Activated naive CD4-positive, alpha-beta T cell treated with anti-CD3 and anti-CD28 coated beads for 36 hours (primary cell): ENCODE measurements around the gene NR3C1. TPM values are rescaled to one million over a fixed set of nuclear protein-coding genes. Genes with fewer than 3 reads are reported as not detected.

Experiments used
- CTCF ChIA-PET: fragments of 350-600 bp; sonication (Branson Sonifier 250); formaldehyde crosslinking; loops from one replicate; lab custom pipeline; 2021; ENCODE audit warnings: antibody characterized with exemption; lab: Charles Lee
- DNase-seq: peaks from one replicate; pipeline ENCODE4 v3.0.0-alpha.2; 2020
- H3K27ac Mint-ChIP-seq: one replicate; pipeline ENCODE4 v1.8.0; 2021; ENCODE audit warnings: mild to moderate bottlenecking, mixed read lengths
- H3K27me3 Mint-ChIP-seq: one replicate; pipeline ENCODE4 v1.8.0; 2021; ENCODE audit warnings: low read depth, mixed read lengths
- H3K36me3 Mint-ChIP-seq: one replicate; pipeline ENCODE4 v1.8.0; 2021; ENCODE audit warnings: low read depth, mixed read lengths
- H3K4me1 Mint-ChIP-seq: one replicate; pipeline ENCODE4 v1.8.0; 2021; ENCODE audit warnings: low read depth, mixed read lengths
- H3K4me3 Mint-ChIP-seq: one replicate; pipeline ENCODE4 v1.8.0; 2021; ENCODE audit warnings: mild to moderate bottlenecking, moderate library complexity, mixed read lengths
- H3K9me3 Mint-ChIP-seq: one replicate; pipeline ENCODE4 v1.8.0; 2021; ENCODE audit warnings: mixed read lengths
- intact Hi-C: fragments of 100-400 bp; cut with micrococcal nuclease; formaldehyde crosslinking; loops from one replicate; pipeline ENCODE4 v1.15.1; 2023
- total RNA-seq, 2 experiments: library from RNA; stranded (reverse); gene quantifications; one replicate each; pipeline ENCODE4 v1.2.3, GENCODE V29; 2021

The NR3C1 gene
- total RNA-seq, 2 experiments from 2014 or later: 41.8 to 42.9 TPM

GRCh38 chr5:143373076-143373475 is 30.4 kb downstream of the NR3C1 start:
- Mint-ChIP-seq H3K27ac (no peak overlapping the region), H3K27me3 (no peaks in the 10 kb centered on the region), H3K4me3 (no peak overlapping the region), H3K9me3 (no peaks in the 10 kb centered on the region), H3K4me1 (peaks cover 63% of the 10 kb centered on the region), H3K36me3 (peaks cover 17% of the 10 kb centered on the region)
- no peak for DNase-seq
- CTCF ChIA-PET: interaction anchor here (0.5 to 1.7 kb wide), 3 partner anchors 12 to 1718 kb away, joined by 3 to 4 read pairs (median 3); no protein-coding TSS in a partner anchor
- intact Hi-C loops: no loop called here

DNA sequence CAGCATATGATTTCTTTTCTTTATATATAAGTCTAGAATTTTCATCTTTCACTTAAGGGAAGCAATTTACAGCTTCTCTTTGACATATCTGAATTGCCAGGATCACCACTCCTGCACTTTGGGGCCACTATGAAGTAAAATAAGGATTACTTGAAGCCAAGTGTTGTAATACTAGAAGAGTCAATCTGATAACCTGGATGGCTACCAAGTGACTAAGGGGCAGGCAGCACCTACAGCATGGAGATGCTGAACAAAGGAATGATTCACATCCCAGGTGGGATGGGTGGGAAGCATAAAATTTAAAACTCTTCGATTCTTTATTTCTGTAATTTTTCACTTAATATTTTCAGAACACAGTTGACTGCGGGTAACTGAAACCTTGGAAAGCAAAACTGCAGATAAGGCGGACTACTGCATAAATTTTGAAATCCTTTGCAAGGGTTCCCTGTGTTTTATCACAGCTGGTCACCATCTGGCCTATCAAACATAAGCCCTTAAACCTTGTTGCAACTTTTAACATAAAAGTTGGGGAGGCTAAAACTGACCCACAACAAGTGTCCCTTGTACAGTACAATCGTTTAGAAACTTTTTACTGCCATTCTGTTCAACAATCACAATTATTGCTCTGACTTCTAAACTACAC is 31.2 kb downstream of the NR3C1 start:
- no peak for DNase-seq
- CTCF ChIA-PET: interaction anchor here (0.7 kb wide), 1 partner anchor 1719 kb away, joined by 3 read pairs; no protein-coding TSS in a partner anchor
- intact Hi-C loops: no loop called here
- no peak overlapping the region for H3K27ac Mint-ChIP-seq
- no peaks in the 10 kb centered on the region for H3K9me3 Mint-ChIP-seq
- no peaks in the 10 kb centered on the region for H3K27me3 Mint-ChIP-seq
- peaks cover 18% of the 10 kb centered on the region for H3K36me3 Mint-ChIP-seq
- no peak overlapping the region for H3K4me3 Mint-ChIP-seq
- H3K4me1 Mint-ChIP-seq: peaks cover 61% of the 10 kb centered on the region

DNA sequence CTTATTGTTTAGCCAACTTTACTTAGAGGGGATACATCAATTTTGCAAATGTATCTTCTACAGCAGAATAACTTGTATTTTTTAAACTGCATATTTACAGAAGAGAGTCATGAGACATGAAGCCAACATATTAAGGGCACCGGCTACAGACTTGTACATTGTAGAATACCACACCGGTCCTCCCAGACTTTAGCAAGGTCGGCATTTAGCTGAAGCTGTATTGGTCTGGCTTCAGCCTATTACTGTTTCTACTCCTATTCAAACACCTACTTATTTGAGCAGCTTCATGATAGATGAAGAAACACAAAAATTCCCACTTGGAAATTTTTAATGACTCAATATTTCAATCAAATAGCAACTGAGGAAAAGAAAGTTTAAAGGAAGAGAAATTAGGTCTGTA is 33.0 kb downstream of the NR3C1 start:
- Mint-ChIP-seq H3K4me1 (peaks cover 56% of the 10 kb centered on the region), H3K27me3 (no peaks in the 10 kb centered on the region), H3K9me3 (no peaks in the 10 kb centered on the region), H3K36me3 (peaks cover 29% of the 10 kb centered on the region), H3K27ac (no peak overlapping the region), H3K4me3 (no peak overlapping the region)
- no peak for DNase-seq
- CTCF ChIA-PET: no interaction called here
- intact Hi-C loops: no loop called here

DNA sequence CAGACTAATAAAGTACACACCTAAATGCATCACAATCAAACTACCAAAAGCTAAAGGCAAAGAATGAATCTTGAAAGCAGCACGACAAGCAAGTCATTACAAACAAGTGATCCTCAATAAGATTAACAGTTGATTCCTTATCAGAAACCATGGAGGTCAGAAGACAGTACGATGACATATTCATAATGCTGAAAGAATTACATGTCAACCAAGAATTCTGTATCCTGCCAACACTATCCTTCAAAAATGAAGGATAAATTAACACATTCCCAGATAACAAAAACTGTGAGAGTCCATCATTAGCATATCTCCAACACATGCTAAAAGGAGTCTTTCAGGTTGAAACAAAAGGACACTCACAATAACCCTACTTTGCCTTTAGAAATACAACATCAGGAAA is 39.4 kb downstream of the NR3C1 start:
- intact Hi-C loops: no loop called here
- Mint-ChIP-seq H3K27ac (no peak overlapping the region), H3K4me1 (peaks cover 59% of the 10 kb centered on the region), H3K36me3 (peaks cover 32% of the 10 kb centered on the region), H3K9me3 (peaks cover 11% of the 10 kb centered on the region), H3K27me3 (no peaks in the 10 kb centered on the region), H3K4me3 (no peak overlapping the region)
- DNase-seq: no peak
- CTCF ChIA-PET: interaction anchor here (0.6 to 1.0 kb wide), 5 partner anchors 16 to 818 kb away, joined by 3 to 4 read pairs (median 3); partner anchors contain the start of gene NR3C1

DNA sequence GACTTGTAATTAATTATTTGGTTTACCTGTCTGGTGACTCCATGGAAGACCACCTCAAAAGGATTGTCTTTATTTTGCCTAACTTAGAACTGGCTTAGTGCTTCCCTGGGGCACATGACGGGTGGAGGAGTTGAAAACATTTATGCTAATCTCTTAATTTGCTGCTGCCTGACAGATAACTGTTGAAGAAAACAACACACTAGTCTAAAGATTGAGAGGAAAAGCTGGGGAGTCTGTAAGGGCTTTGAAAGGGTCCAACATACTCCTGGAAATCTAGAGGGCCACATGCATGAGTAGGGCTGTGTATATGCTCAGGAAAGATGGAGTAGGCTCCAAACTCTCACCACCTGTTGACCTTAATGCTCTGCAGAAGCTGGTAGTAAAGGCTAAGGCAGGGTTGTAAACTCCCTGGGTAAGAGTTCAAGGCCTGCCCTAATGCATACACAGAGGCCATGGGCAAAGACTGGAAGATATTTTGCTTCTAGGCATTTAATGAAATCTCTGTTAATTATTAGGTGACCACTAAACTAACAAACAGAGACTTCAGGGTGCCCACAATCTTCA is 40.7 kb downstream of the NR3C1 start:
- Mint-ChIP-seq H3K4me3 (no peak overlapping the region), H3K36me3 (peaks cover 26% of the 10 kb centered on the region), H3K27ac (peak overlapping the region; percentile 12), H3K4me1 (peaks cover 60% of the 10 kb centered on the region), H3K27me3 (no peaks in the 10 kb centered on the region), H3K9me3 (peaks cover 11% of the 10 kb centered on the region)
- CTCF ChIA-PET: interaction anchor here (1.0 kb wide), 1 partner anchor 41 kb away, joined by 3 read pairs; the partner anchor contains the start of gene NR3C1
- no peak for DNase-seq
- intact Hi-C loops: no loop called here

- no peak for DNase-seq
- intact Hi-C loops: no loop called here
- Mint-ChIP-seq H3K4me3 (no peak overlapping the region), H3K4me1 (peaks cover 66% of the 10 kb centered on the region), H3K36me3 (peaks cover 20% of the 10 kb centered on the region), H3K27ac (no peak overlapping the region), H3K9me3 (peaks cover 11% of the 10 kb centered on the region), H3K27me3 (no peaks in the 10 kb centered on the region)
- CTCF ChIA-PET: interaction anchor here (0.6 to 1.6 kb wide), 4 partner anchors 12 to 352 kb away, joined by 3 to 6 read pairs (median 4); no protein-coding TSS in a partner anchor
Observed at GRCh38 chr5:143361438-143361837, 42.0 kb downstream of the NR3C1 start.

GRCh38 chr5:143360755-143361154 is 42.7 kb downstream of the NR3C1 start:
- Mint-ChIP-seq H3K4me1 (peaks cover 67% of the 10 kb centered on the region), H3K27ac (no peak overlapping the region), H3K27me3 (no peaks in the 10 kb centered on the region), H3K9me3 (peaks cover 11% of the 10 kb centered on the region), H3K4me3 (no peak overlapping the region), H3K36me3 (peaks cover 16% of the 10 kb centered on the region)
- no peak for DNase-seq
- intact Hi-C loops: no loop called here
- CTCF ChIA-PET: interaction anchor here (1.3 to 1.6 kb wide), 2 partner anchors 13 to 16 kb away, joined by 4 to 5 read pairs; no protein-coding TSS in a partner anchor

DNA sequence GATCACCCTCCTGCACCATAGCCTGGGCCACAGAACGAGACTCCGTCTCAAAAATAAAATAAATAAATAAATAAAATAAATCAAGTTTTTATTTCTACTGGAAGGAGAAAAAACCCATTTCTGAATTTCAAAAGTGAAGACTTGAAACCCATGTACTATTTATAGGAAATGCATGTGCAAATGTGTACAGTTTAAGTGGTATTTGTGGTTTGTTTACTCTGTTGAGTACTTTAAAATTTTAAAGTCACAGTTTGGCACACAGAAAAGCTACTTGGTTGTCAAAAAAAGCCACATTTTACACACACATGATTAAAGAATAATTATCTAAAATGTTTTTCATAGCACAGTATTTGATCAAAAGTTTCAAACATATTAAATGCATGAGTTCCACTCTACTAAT is 43.6 kb downstream of the NR3C1 start:
- H3K4me3 Mint-ChIP-seq: no peak overlapping the region
- intact Hi-C loops: loop anchor here (10.0 kb wide), 1 partner anchor 535 kb away; no protein-coding TSS in a partner anchor

GRCh38 chr5:143356855-143357583 is 46.5 kb downstream of the NR3C1 start:
- CTCF ChIA-PET: interaction anchor here (0.7 kb wide), 1 partner anchor 609 kb away, joined by 3 read pairs; no protein-coding TSS in a partner anchor
- intact Hi-C loops: loop anchor here (10.0 kb wide), 1 partner anchor 532 kb away; no protein-coding TSS in a partner anchor
- no peak for DNase-seq
- Mint-ChIP-seq H3K4me1 (peaks cover 78% of the 10 kb centered on the region), H3K9me3 (no peaks in the 10 kb centered on the region), H3K4me3 (no peak overlapping the region), H3K27ac (no peak overlapping the region), H3K27me3 (no peaks in the 10 kb centered on the region), H3K36me3 (no peaks in the 10 kb centered on the region)

More for the DNA sequence above, 43.6 kb downstream of the NR3C1 start:
- Mint-ChIP-seq H3K27ac (no peak overlapping the region), H3K9me3 (peaks cover 9% of the 10 kb centered on the region), H3K4me1 (peaks cover 71% of the 10 kb centered on the region), H3K36me3 (peaks cover 11% of the 10 kb centered on the region), H3K27me3 (no peaks in the 10 kb centered on the region)
- DNase-seq: no peak
- CTCF ChIA-PET: interaction anchor here (0.6 kb wide), 1 partner anchor 277 kb away, joined by 3 read pairs; no protein-coding TSS in a partner anchor

DNA sequence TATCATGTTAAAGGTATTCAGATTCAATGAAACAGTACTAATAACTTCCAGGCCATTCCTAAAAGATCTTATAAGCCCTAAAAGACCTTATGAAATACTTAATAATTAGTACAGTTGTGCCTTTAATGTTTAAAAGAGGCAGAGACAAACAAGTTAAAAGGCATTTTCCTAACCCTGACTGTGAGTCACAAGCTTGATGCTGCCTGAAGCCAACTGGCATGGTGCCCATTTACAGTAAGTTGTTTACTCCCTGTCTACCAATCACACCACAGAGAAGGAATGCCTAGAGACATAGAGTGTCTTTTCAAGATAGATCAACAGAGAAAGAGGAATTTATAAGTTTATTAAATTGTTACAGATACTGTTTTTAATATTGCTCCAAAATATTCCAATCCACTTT is 47.8 kb downstream of the NR3C1 start:
- H3K9me3 Mint-ChIP-seq: no peaks in the 10 kb centered on the region
- no peak overlapping the region for H3K27ac Mint-ChIP-seq
- intact Hi-C loops: loop anchor here (2.0 to 10.0 kb wide), 2 partner anchors 19 to 531 kb away; no protein-coding TSS in a partner anchor
- no peaks in the 10 kb centered on the region for H3K36me3 Mint-ChIP-seq
- peak; percentile 60 for DNase-seq
- H3K27me3 Mint-ChIP-seq: no peaks in the 10 kb centered on the region
- H3K4me3 Mint-ChIP-seq: no peak overlapping the region
- peaks cover 71% of the 10 kb centered on the region for H3K4me1 Mint-ChIP-seq
- CTCF ChIA-PET: no interaction called here

- Mint-ChIP-seq H3K27ac (peak overlapping the region; percentile 86), H3K4me1 (peaks cover 62% of the 10 kb centered on the region), H3K36me3 (no peaks in the 10 kb centered on the region), H3K4me3 (peak overlapping the region; percentile 80), H3K9me3 (no peaks in the 10 kb centered on the region), H3K27me3 (no peaks in the 10 kb centered on the region)
- no peak for DNase-seq
- CTCF ChIA-PET: interaction anchor here (0.7 to 1.3 kb wide), 5 partner anchors 8 to 49 kb away, joined by 3 to 5 read pairs (median 4); partner anchors contain the start of gene NR3C1
- intact Hi-C loops: loop anchor here (1.0 to 10.0 kb wide), 5 partner anchors 21 to 833 kb away; no protein-coding TSS in a partner anchor
Observed at GRCh38 chr5:143354025-143354424, 49.5 kb downstream of the NR3C1 start.

DNA sequence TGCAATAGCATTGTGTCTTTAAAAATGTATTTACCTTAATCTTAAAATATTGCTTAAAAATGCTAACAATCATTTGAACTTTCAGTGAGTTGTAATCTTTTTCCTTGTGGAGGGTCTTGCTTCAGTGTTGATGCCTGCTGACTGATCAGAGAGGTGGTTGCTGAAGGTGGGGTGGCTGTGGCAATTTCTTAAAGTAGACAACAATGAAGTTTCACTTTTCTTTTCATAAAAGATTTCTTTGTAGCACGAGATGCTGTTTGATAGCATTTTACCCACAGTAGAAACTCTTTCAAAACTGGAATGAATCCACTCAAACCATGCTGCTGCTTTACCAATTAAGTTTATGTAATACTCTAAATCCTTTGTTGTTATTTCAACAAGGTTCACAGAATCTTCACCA is 50.8 kb downstream of the NR3C1 start:
- no peaks in the 10 kb centered on the region for H3K9me3 Mint-ChIP-seq
- H3K36me3 Mint-ChIP-seq: no peaks in the 10 kb centered on the region
- CTCF ChIA-PET: interaction anchor here (1.1 kb wide), 1 partner anchor 9 kb away, joined by 5 read pairs; no protein-coding TSS in a partner anchor
- intact Hi-C loops: loop anchor here (5.0 to 10.0 kb wide), 3 partner anchors 130 to 835 kb away; no protein-coding TSS in a partner anchor
- no peaks in the 10 kb centered on the region for H3K27me3 Mint-ChIP-seq
- DNase-seq: peak; percentile 29
- H3K4me1 Mint-ChIP-seq: peaks cover 62% of the 10 kb centered on the region
- H3K27ac Mint-ChIP-seq: peak overlapping the region; percentile 60
- H3K4me3 Mint-ChIP-seq: peak overlapping the region; percentile 80
